ENCODE measurements around the gene NID2. TPM values are rescaled to one million over a fixed set of nuclear protein-coding genes. Genes with fewer than 3 reads are reported as not detected.

NID2 gene
- total RNA-seq, 1 donor from 2014 or later: 24.7 TPM

DNA sequence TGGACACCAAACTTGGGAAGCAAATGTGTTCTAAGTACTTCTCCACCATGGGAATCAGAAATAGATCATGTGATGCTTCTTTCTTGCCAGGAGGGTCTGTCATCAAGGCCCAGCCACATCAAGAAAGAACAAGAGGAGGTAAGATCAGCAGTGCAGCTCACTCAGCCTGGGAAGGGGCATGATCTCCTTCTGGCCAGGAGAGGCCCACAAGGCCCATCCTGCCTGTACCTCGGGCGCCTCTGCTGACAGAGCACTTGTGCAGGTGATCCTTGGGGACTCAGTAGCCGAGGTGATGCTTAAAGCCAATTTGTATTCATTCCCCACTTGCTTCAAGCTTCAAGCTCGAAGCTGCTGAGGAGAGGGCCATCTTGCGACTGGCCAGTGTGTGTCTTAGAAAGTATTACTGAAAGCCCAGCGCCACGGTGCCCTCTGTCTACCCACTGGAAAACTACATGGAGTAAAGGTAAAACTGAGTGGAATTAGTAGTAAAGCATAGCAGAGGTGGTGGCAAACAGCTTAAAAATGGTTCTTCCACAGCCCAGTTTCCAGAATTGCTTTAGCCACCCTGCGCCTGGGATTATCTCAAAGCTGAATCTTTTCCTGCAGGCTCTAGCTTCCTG lies 53.3 kb downstream of the NID2 start:
- Histone ChIP-seq H3K4me2 (no peak overlapping the region), H3K79me2 (ENCODE audit: low read depth) (no peaks in the 10 kb centered on the region), H3K27me3 (no peaks in the 10 kb centered on the region), H2AFZ (replicated peaks) (peak overlapping the region; percentile 26), H3K9ac (no peak overlapping the region), H3K36me3 (no peaks in the 10 kb centered on the region), H3K27ac (no peak overlapping the region), H3F3A (ENCODE audit: low read depth) (peaks cover 10% of the 10 kb centered on the region), H3K9me3 (ENCODE audit: low read depth) (no peaks in the 10 kb centered on the region), H3K4me1 (peaks cover 25% of the 10 kb centered on the region), H4K20me1 (ENCODE audit: low read depth) (no peaks in the 10 kb centered on the region), H3K4me3 (no peak overlapping the region)
- Mint-ChIP-seq H3K27me3 (ENCODE audit: insufficient read depth, low read depth) (peaks cover 4% of the 10 kb centered on the region), H3K27ac (no peak overlapping the region), H3K36me3 (peaks cover 17% of the 10 kb centered on the region), H3K4me3 (no peak overlapping the region), H3K4me1 (peaks cover 13% of the 10 kb centered on the region), H3K9me3 (no peaks in the 10 kb centered on the region)
- DNase-seq (ENCODE audit: low spot score): peak; percentile 60
- TF ChIP-seq EZH2phosphoT487 (IDR thresholded peaks at IDR 0.05): no peak
- peak; percentile 58 for TF ChIP-seq CTCF (IDR thresholded peaks at IDR 0.05)

GRCh38 chr14:52014601-52015267 lies 54.1 kb downstream of the NID2 start:
- H3K27ac ChIP-seq: no peak overlapping the region

DNA sequence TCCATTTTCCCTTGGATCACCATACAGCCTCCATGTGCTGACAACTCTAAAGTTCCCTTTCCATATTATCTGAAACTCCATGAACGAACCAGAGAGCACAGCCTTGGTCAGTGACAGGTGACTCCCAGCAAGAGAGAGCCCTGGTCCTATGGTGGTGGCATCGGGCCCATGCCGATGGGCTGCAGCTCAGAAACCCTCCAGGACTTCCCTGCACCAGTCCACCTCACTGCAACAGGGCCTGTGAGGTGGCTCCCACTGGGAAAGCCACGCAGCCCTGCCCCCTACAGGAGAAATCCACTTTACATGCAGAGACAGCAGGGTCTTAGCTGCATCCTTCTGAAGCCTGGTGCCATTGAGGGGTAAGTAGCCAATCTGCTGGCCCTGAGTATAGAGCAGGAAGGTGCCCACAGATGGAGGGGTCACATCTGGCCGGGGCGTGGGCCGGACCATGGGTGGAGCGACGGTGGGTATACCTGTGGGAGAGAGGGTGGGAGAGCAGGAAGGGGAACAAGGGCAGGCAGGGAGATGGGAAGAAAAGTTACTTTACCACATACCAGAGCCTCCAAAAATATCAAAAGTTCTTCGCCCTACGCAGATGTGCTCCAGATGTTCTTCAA lies 54.8 kb downstream of the NID2 start:
- Histone ChIP-seq H3K36me3 (no peaks in the 10 kb centered on the region), H3F3A (ENCODE audit: low read depth) (peaks cover 12% of the 10 kb centered on the region), H4K20me1 (ENCODE audit: low read depth) (no peaks in the 10 kb centered on the region), H2AFZ (replicated peaks) (no peak overlapping the region), H3K27me3 (no peaks in the 10 kb centered on the region), H3K4me2 (no peak overlapping the region), H3K4me3 (no peak overlapping the region), H3K4me1 (peaks cover 17% of the 10 kb centered on the region), H3K79me2 (ENCODE audit: low read depth) (no peaks in the 10 kb centered on the region), H3K27ac (no peak overlapping the region), H3K9ac (no peak overlapping the region), H3K9me3 (ENCODE audit: low read depth) (no peaks in the 10 kb centered on the region)
- no peak overlapping the region for H3K27ac Mint-ChIP-seq
- H3K9me3 Mint-ChIP-seq: no peaks in the 10 kb centered on the region
- H3K27me3 Mint-ChIP-seq (ENCODE audit: insufficient read depth, low read depth): peaks cover 4% of the 10 kb centered on the region
- no peak overlapping the region for H3K4me3 Mint-ChIP-seq
- peak; percentile 50 for TF ChIP-seq CTCF (IDR thresholded peaks at IDR 0.05)
- TF ChIP-seq EZH2 (IDR thresholded peaks at IDR 0.05): no peak
- peaks cover 20% of the 10 kb centered on the region for H3K36me3 Mint-ChIP-seq
- H3K4me1 Mint-ChIP-seq: peaks cover 13% of the 10 kb centered on the region
- peak; percentile 33 for DNase-seq (ENCODE audit: low spot score)

More at GRCh38 chr14:52014601-52015267, 54.1 kb downstream of the NID2 start:
- H4K20me1 ChIP-seq (ENCODE audit: low read depth): no peaks in the 10 kb centered on the region
- H3K4me3 ChIP-seq: no peak overlapping the region
- no peak for TF ChIP-seq CTCF (IDR thresholded peaks at IDR 0.05)
- TF ChIP-seq EZH2 (IDR thresholded peaks at IDR 0.05): no peak
- no peak for TF ChIP-seq EZH2phosphoT487 (IDR thresholded peaks at IDR 0.05)
- H3K27me3 ChIP-seq: no peaks in the 10 kb centered on the region
- H3F3A ChIP-seq (ENCODE audit: low read depth): peaks cover 12% of the 10 kb centered on the region
- DNase-seq (ENCODE audit: low spot score): no peak
- H3K4me1 ChIP-seq: peaks cover 17% of the 10 kb centered on the region
- no peaks in the 10 kb centered on the region for H3K79me2 ChIP-seq (ENCODE audit: low read depth)
- Mint-ChIP-seq H3K9me3 (no peaks in the 10 kb centered on the region), H3K4me3 (no peak overlapping the region), H3K27ac (no peak overlapping the region), H3K36me3 (peaks cover 19% of the 10 kb centered on the region), H3K4me1 (peaks cover 13% of the 10 kb centered on the region), H3K27me3 (ENCODE audit: insufficient read depth, low read depth) (peaks cover 4% of the 10 kb centered on the region)
- H3K36me3 ChIP-seq: no peaks in the 10 kb centered on the region
- H3K9me3 ChIP-seq (ENCODE audit: low read depth): no peaks in the 10 kb centered on the region
- H2AFZ ChIP-seq (replicated peaks): no peak overlapping the region
- no peak overlapping the region for H3K4me2 ChIP-seq
- no peak overlapping the region for H3K9ac ChIP-seq
